GM23338 (cell line): ENCODE measurements around the gene PRG3. TPM values are rescaled to one million over a fixed set of nuclear protein-coding genes. Genes with fewer than 3 reads are reported as not detected.

Experiments used
- ATAC-seq: fragments of 200-7000 bp; cut with Tn5 transposase; 3 replicates; pipeline ENCODE4 v1.9.1; 2020
- DNase-seq: peaks from one replicate; pipeline ENCODE4 v3.0.0-alpha.2; 2015; ENCODE audit warnings: low spot score
- H2AFZ ChIP-seq: fragments of 200-600 bp; sonication (generic); 2 replicates; pipeline ENCODE4 v1.8.0; 2016; ENCODE audit warnings: antibody characterized with exemption, mild to moderate bottlenecking, moderate library complexity
- H3F3A ChIP-seq: fragments of 200-600 bp; sonication (generic); replicated peaks from 2 replicates; pipeline ENCODE4 v1.8.0; 2017; ENCODE audit warnings: antibody characterized with exemption, mixed run types, low read depth
- H3K27ac ChIP-seq: fragments of 200-600 bp; sonication (generic); 2 replicates; pipeline ENCODE4 v1.6.1; 2016; ENCODE audit warnings: low read depth
- H3K27me3 ChIP-seq: fragments of 200-600 bp; sonication (generic); 2 replicates; pipeline ENCODE4 v1.8.0; 2016; ENCODE audit warnings: mild to moderate bottlenecking, mixed run types, moderate library complexity; ENCODE audit not compliant: insufficient read depth
- H3K36me3 ChIP-seq: fragments of 200-600 bp; sonication (generic); 2 replicates; pipeline ENCODE4 v1.8.0; 2016; ENCODE audit warnings: mild to moderate bottlenecking; ENCODE audit not compliant: insufficient read depth
- H3K4me1 ChIP-seq: fragments of 200-600 bp; sonication (generic); 2 replicates; pipeline ENCODE4 v1.8.0; 2016; ENCODE audit warnings: mild to moderate bottlenecking, moderate library complexity; ENCODE audit not compliant: insufficient read depth
- H3K4me2 ChIP-seq: fragments of 200-600 bp; sonication (generic); 2 replicates; pipeline ENCODE4 v1.7.1; 2017; ENCODE audit warnings: mixed run types
- H3K4me3 ChIP-seq: fragments of 200-600 bp; sonication (generic); 2 replicates; pipeline ENCODE4 v1.6.1; 2016; ENCODE audit warnings: mixed run types
- H3K79me2 ChIP-seq: fragments of 200-600 bp; sonication (generic); replicated peaks from 2 replicates; pipeline ENCODE4 v1.8.0; 2017; ENCODE audit warnings: mild to moderate bottlenecking; ENCODE audit not compliant: insufficient read depth
- H3K9me2 ChIP-seq: fragments of 200-600 bp; sonication (generic); 2 replicates; pipeline ENCODE4 v1.8.0; 2017; ENCODE audit not compliant: insufficient read depth
- H4K20me1 ChIP-seq: fragments of 200-600 bp; sonication (generic); replicated peaks from 2 replicates; pipeline ENCODE4 v1.8.0; 2017; ENCODE audit warnings: mild to moderate bottlenecking; ENCODE audit not compliant: insufficient read depth
- H3K27ac Mint-ChIP-seq: 2 replicates; pipeline ENCODE4 v1.8.0; 2020; ENCODE audit warnings: inconsistent platforms, mild to moderate bottlenecking, moderate library complexity, mixed read lengths
- H3K27me3 Mint-ChIP-seq: 3 replicates; pipeline ENCODE4 v1.8.0; 2022; ENCODE audit warnings: low read depth, mild to moderate bottlenecking, moderate library complexity, mixed read lengths, inconsistent platforms; ENCODE audit not compliant: insufficient read depth, poor library complexity
- H3K36me3 Mint-ChIP-seq: 3 replicates; pipeline ENCODE4 v1.8.0; 2021; ENCODE audit warnings: low read depth, mild to moderate bottlenecking, inconsistent platforms, moderate library complexity, mixed read lengths
- H3K4me1 Mint-ChIP-seq: 3 replicates; pipeline ENCODE4 v1.8.0; 2020; ENCODE audit warnings: mild to moderate bottlenecking, inconsistent platforms, mixed read lengths
- H3K4me3 Mint-ChIP-seq: 3 replicates; pipeline ENCODE4 v1.8.0; 2021; ENCODE audit warnings: moderate library complexity, mild to moderate bottlenecking, inconsistent platforms, mixed read lengths
- H3K9me3 Mint-ChIP-seq: 3 replicates; pipeline ENCODE4 v1.8.0; 2020; ENCODE audit warnings: moderate library complexity, mild to moderate bottlenecking, inconsistent platforms, mixed read lengths
- CREB1 ChIP-seq: fragments of 250-450 bp; sonication (Bioruptor Pico); IDR thresholded peaks from 2 replicates; pipeline ENCODE4 v1.5.0; 2020; ENCODE audit warnings: low read depth, mild to moderate bottlenecking, moderate library complexity
- CTCF ChIP-seq, 2 experiments: fragments of 200-600 bp in 1 of 2; sonication (generic) in 1 of 2; conservative IDR thresholded peaks; 2 replicates each; pipeline versions ENCODE4 v1.5.1 to v1.6.1; 2016 to 2017; ENCODE audit warnings: antibody characterized with exemption in 2 of 2, low read depth in 2 of 2, mild to moderate bottlenecking in 2 of 2, moderate library complexity in 1 of 2
- ETS1 ChIP-seq: IDR thresholded peaks from 2 replicates; pipeline ENCODE4 v1.6.1; 2016; ENCODE audit warnings: antibody characterized with exemption
- EZH2 ChIP-seq: fragments of 200-600 bp; sonication (generic); IDR thresholded peaks from one replicate; pipeline ENCODE4 v1.8.0; 2017; ENCODE audit warnings: antibody characterized with exemption, mild to moderate bottlenecking, low read depth; ENCODE audit not compliant: unreplicated experiment
- JUNB ChIP-seq: IDR thresholded peaks from one replicate; pipeline ENCODE4 v1.6.1; 2016; ENCODE audit warnings: antibody characterized with exemption; ENCODE audit not compliant: unreplicated experiment
- NANOG ChIP-seq: IDR thresholded peaks from 2 replicates; pipeline ENCODE4 v1.6.1; 2016; ENCODE audit warnings: antibody characterized with exemption, borderline replicate concordance
- REST ChIP-seq: IDR thresholded peaks from one replicate; pipeline ENCODE4 v1.6.1; 2018; ENCODE audit warnings: antibody characterized with exemption; ENCODE audit not compliant: unreplicated experiment
- STAT1 ChIP-seq: IDR thresholded peaks from one replicate; pipeline ENCODE4 v1.6.1; 2016; ENCODE audit warnings: antibody characterized with exemption; ENCODE audit not compliant: unreplicated experiment
- ZNF114 ChIP-seq: fragments of 250-450 bp; sonication (Bioruptor Pico); IDR thresholded peaks from 2 replicates; pipeline ENCODE4 v1.5.0; 2020; ENCODE audit warnings: mild to moderate bottlenecking, moderate library complexity
- ZNF331 ChIP-seq: fragments of 250-450 bp; sonication (Bioruptor Pico); IDR thresholded peaks from 2 replicates; pipeline ENCODE4 v1.5.0; 2020; ENCODE audit warnings: low read depth, mild to moderate bottlenecking, moderate library complexity
- ZNF462 ChIP-seq: fragments of 250-450 bp; sonication (Bioruptor Pico); IDR thresholded peaks from 2 replicates; pipeline ENCODE4 v1.5.0; 2020; ENCODE audit warnings: mild to moderate bottlenecking, moderate library complexity
- polyA plus RNA-seq: library from polyadenylated mRNA; unstranded; fragments of >200 nt; fragmentation: Nextera tagmentation; extraction: Ambion mirVana; gene quantifications from 2 replicates; pipeline ENCODE4 v1.2.1, GENCODE V29; 2016
- total RNA-seq: library from RNA; depleted of rRNA; stranded (reverse); fragments of >200 nt; shearing (Covaris generic); gene quantifications from 2 replicates; pipeline ENCODE4 v1.2.3, GENCODE V29; 2014

The PRG3 gene
- total and polyA plus RNA-seq, 2 experiments from 2014 or later: not detected

GRCh38 chr11:57429946-57430345, 49.0 kb upstream of the PRG3 start:
- no peaks in the 10 kb centered on the region for H3K9me3 Mint-ChIP-seq
- no peaks in the 10 kb centered on the region for H3K36me3 ChIP-seq
- no peak overlapping the region for H3K4me3 ChIP-seq
- H3K9me2 ChIP-seq: no peaks in the 10 kb centered on the region
- no peak overlapping the region for H3K27ac Mint-ChIP-seq
- H3K4me1 Mint-ChIP-seq: peaks cover 18% of the 10 kb centered on the region
- H3K36me3 Mint-ChIP-seq: peaks cover 5% of the 10 kb centered on the region; the same call in 2 of the 3 replicates
- no peak overlapping the region; the same call in 2 of the 3 replicates for H3K4me3 Mint-ChIP-seq
- H3F3A ChIP-seq: no peaks in the 10 kb centered on the region; the same call in 1 of the 2 replicates
- 0 out of 2 replicates have a peak, but pooled peaks cover 5% of the 10 kb centered on the region for H3K79me2 ChIP-seq
- ATAC-seq (no peak), DNase-seq (no peak)
- H3K27ac ChIP-seq: no peak overlapping the region
- H3K27me3 Mint-ChIP-seq: peaks cover 17% of the 10 kb centered on the region
- H2AFZ ChIP-seq: no peak overlapping the region
- H3K27me3 ChIP-seq: peaks cover 13% of the 10 kb centered on the region; the same call in 1 of the 2 replicates
- H4K20me1 ChIP-seq: no peaks in the 10 kb centered on the region
- TF ChIP-seq REST (no peak), CREB1 (CRISPR knock-in tag) (no peak), ETS1 (no peak), CTCF (conservative IDR thresholded peaks at IDR 0.05; ENCODE audit: low read depth in 2 of 2) (no peak), ZNF331 (CRISPR knock-in tag) (no peak), ZNF114 (CRISPR knock-in tag) (no peak), ZNF462 (no peak), JUNB (no peak), EZH2 (no peak), STAT1 (no peak), NANOG (no peak)
- no peak overlapping the region for H3K4me2 ChIP-seq
- H3K4me1 ChIP-seq: peaks cover 15% of the 10 kb centered on the region
